Hepatocyte (in vitro differentiated cells): Measurements from ENCODE around the gene TWF2.

Experiments
- EZH2 ChIP-seq: fragments of 200-600 bp; sonication (generic); IDR thresholded peaks from 2 replicates; pipeline ENCODE4 v1.6.1; 2016; ENCODE audit warnings: antibody characterized with exemption, mild to moderate bottlenecking, borderline replicate concordance
- EZH2phosphoT487 ChIP-seq: fragments of 200-600 bp; sonication (generic); IDR thresholded peaks from one replicate; pipeline ENCODE4 v1.6.1; 2018; ENCODE audit warnings: antibody characterized with exemption, mild to moderate bottlenecking, low read depth, moderate library complexity; ENCODE audit not compliant: unreplicated experiment, severe bottlenecking
- TF ChIP-seq, protein P1 (sequence below): fragments of 200-600 bp; sonication (generic); IDR thresholded peaks from 2 replicates; pipeline ENCODE4 v1.5.1; 2016; ENCODE audit warnings: antibody characterized with exemption, mild to moderate bottlenecking; ENCODE audit not compliant: poor library complexity

DNA sequence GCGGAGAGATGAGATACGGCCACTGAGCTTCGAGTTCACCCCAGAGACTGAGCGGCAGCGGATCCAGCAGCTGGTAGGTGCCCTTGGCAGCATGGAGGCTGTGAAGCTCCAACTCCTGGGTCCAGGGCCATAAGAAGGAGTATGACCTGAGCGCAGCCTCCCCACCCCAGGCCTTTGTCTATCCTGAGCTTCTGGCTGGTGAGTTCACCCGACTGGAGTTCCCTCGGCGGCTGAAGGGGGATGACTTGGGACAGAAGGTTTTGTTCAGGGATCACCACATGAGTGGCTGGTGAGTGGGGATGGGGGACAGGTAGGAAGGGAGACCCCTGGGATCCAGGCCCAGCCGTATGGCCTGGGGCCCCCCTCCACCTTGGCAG is 9.2 kb upstream of the TWF2 start:
- TF ChIP-seq, protein P1, sequence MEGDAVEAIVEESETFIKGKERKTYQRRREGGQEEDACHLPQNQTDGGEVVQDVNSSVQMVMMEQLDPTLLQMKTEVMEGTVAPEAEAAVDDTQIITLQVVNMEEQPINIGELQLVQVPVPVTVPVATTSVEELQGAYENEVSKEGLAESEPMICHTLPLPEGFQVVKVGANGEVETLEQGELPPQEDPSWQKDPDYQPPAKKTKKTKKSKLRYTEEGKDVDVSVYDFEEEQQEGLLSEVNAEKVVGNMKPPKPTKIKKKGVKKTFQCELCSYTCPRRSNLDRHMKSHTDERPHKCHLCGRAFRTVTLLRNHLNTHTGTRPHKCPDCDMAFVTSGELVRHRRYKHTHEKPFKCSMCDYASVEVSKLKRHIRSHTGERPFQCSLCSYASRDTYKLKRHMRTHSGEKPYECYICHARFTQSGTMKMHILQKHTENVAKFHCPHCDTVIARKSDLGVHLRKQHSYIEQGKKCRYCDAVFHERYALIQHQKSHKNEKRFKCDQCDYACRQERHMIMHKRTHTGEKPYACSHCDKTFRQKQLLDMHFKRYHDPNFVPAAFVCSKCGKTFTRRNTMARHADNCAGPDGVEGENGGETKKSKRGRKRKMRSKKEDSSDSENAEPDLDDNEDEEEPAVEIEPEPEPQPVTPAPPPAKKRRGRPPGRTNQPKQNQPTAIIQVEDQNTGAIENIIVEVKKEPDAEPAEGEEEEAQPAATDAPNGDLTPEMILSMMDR = no peak
- TF ChIP-seq EZH2 = no peak
- TF ChIP-seq EZH2phosphoT487 = no peak
